ENCODE measurements around the gene NUP210L.

NUP210L gene

DNA sequence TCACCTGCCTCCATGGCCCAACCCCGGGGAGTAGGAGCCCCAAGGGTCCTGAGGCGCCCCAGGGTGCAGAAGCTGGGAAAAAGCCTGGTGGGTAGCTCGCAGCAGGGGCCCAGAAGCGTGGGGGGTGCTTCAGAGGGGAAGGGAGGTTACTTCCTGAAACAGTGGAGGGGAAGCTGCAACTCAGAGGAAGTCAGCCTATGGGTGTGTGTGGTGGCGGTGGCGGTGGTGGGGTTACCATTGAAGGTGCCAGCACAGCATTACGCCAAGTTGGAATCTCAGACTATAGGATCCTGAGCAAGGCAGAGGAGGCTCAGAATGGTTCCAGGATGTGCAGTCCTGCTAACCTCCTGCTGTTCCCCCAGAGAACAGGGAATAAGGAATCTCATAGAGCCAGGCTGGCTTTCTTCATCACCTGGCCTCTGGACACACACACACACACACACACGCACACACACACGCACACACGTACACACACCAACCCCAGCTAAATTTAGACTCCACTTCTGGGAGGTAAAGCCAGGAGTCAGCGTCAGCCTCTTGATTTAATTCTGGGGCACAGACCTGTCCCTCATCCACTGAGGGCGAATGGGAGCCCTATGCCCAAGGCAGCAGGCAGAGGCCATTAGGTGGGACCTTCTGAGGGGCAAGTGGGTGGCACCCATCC lies 209.6 kb downstream of the NUP210L start:
- DNase-seq (ENCODE audit: low read depth in 2 of 2) = peak; percentile 51 to 57

DNA sequence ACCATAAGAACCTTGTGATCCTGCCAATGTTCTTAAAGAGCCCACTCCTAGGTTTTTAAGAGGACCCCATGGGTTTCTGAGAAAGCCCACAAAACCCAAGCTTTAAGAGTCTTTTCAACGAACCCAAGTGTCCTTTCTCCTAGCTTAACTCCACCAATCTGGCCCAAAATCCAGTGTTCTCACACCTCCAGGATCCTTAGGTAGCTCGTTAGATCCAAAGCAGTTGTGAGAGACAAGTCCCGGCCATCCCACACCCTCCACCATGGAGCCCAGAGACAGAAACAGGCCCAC lies 210.1 kb downstream of the NUP210L start:
- no peak for DNase-seq (ENCODE audit: low read depth in 2 of 2)

GRCh38 chr1:153944005-153944826 lies 210.7 kb downstream of the NUP210L start:
- no peak for DNase-seq (ENCODE audit: low read depth in 2 of 2)

GRCh38 chr1:153942766-153943549 lies 211.9 kb downstream of the NUP210L start:
- no peak for DNase-seq (ENCODE audit: low read depth in 2 of 2)

All from stimulated activated CD4-positive, alpha-beta T cell treated with anti-CD3 and anti-CD28 coated beads, Interleukin-15, amount 100 ng/mL, for 48 hours (primary cell).